ENCODE measurements around the gene MYBPHL. TPM values are rescaled to one million over a fixed set of nuclear protein-coding genes. Genes with fewer than 3 reads are reported as not detected.

Gene MYBPHL
- total and polyA plus RNA-seq, 2 of the 13 experiments (the other 11 are each of a cell fraction or from before 2014, with no cell fraction given), result 3.7 to 3.8 TPM

DNA sequence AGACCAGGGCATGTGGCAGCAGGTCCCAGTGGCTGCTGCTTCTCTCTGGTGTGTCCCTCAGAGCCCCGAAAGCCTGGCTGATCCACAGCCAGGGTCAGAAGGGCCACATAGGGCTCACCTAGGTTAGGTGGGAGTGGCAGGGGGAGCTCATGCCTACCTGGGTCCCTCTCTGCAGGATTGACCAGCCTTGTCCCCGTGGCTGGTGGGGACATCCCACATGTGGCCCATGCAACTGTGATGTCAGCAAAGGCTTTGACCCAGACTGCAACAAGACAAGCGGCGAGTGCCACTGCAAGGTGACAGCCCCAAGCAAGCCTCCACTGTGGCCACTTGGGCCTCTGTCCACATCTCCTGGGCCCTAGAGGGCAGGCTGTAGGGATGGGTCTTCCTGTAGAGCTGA, 41.8 kb downstream of the MYBPHL start:
- Histone ChIP-seq H3K36me3 (replicated peaks in 1 of 2; ENCODE audit: control insufficient read depth in 1 of 2, insufficient read depth in 2 of 2, low read length in 2 of 2) (peaks cover 3 to 8% of the 10 kb centered on the region in 2 experiments; a peak in 3 of 5 replicates), H2AFZ (ENCODE audit: low read length) (no peak overlapping the region), H3K9me3 (ENCODE audit: low read length) (no peaks in the 10 kb centered on the region), H3K27me3 (ENCODE audit: control insufficient read depth in 1 of 2, insufficient read depth in 2 of 2, low read length in 2 of 2) (no peaks in the 10 kb centered on the region), H3K9ac (ENCODE audit: insufficient read depth, low read depth, low read length) (no peak overlapping the region), H3K4me2 (ENCODE audit: low read depth, low read length) (no peak overlapping the region), H3K27ac (ENCODE audit: extremely low read length, insufficient read depth, low read length) (no peak overlapping the region), H3K79me2 (ENCODE audit: insufficient read depth, low read length) (no peaks in the 10 kb centered on the region), H3K4me1 (ENCODE audit: insufficient read depth, low read length) (no peaks in the 10 kb centered on the region), H4K20me1 (ENCODE audit: insufficient read depth, low read length) (no peaks in the 10 kb centered on the region), H3K4me3 (replicated peaks in 1 of 3; ENCODE audit: insufficient read depth in 1 of 3, low read depth in 2 of 3, low read length in 3 of 3) (no peak overlapping the region)
- FAIRE-seq (no peak), DNase-seq (ENCODE audit: low spot score) (no peak), ATAC-seq (no peak)
- WGBS (ENCODE audit: low lambda C conversion rate), result 100% methylated on average over 1 of the region's 4 CpGs
- POLR2A ChIA-PET, result interaction anchor here (1.8 kb wide), 1 partner anchor 133 kb away, joined by 6 read pairs; the partner anchor contains the start of gene SORT1
- no TSS peak for BruUV-seq (replicated peaks)
- no peak for TF ChIP-seq JARID2 (CRISPR knock-in tag; IDR thresholded peaks at IDR 0.05; ENCODE audit: insufficient replicate concordance)
- no peak for TF ChIP-seq HMG20B (CRISPR knock-in tag; conservative IDR thresholded peaks at IDR 0.05)
- TF ChIP-seq ZFP41 (CRISPR knock-in tag; IDR thresholded peaks at IDR 0.05; ENCODE audit: borderline replicate concordance), result no peak
- TF ChIP-seq ZNF337 (CRISPR knock-in tag; IDR thresholded peaks at IDR 0.05; ENCODE audit: borderline replicate concordance, low read depth), result no peak
- TF ChIP-seq ZFP36L1 (CRISPR knock-in tag; IDR thresholded peaks at IDR 0.05), result no peak
- no peak for TF ChIP-seq ZNF30 (CRISPR knock-in tag; IDR thresholded peaks at IDR 0.05)
- TF ChIP-seq, protein P1, sequence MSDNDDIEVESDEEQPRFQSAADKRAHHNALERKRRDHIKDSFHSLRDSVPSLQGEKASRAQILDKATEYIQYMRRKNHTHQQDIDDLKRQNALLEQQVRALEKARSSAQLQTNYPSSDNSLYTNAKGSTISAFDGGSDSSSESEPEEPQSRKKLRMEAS (IDR thresholded peaks at IDR 0.05), result no peak
- no peak for TF ChIP-seq ZNF816 (CRISPR knock-in tag; IDR thresholded peaks at IDR 0.05; ENCODE audit: borderline replicate concordance)
- TF ChIP-seq MTF2 (CRISPR knock-in tag; IDR thresholded peaks at IDR 0.05; ENCODE audit: borderline replicate concordance), result no peak
- no peak for TF ChIP-seq ZNF615 (CRISPR knock-in tag; IDR thresholded peaks at IDR 0.05; ENCODE audit: borderline replicate concordance)
- TF ChIP-seq PLSCR1 (CRISPR knock-in tag; IDR thresholded peaks at IDR 0.05; ENCODE audit: borderline replicate concordance), result no peak
- TF ChIP-seq KAT2B (IDR thresholded peaks at IDR 0.05; ENCODE audit: borderline replicate concordance, low read depth, low read length), result no peak
- CTCF ChIA-PET (ENCODE audit: low intra/inter-chr PET ratio, low total read pairs), result interaction anchor here (3.0 kb wide), 1 partner anchor 134 kb away, joined by 76 read pairs; the partner anchor contains the start of gene SORT1
- in situ Hi-C loops (cut with HindIII; ENCODE audit: extremely low pct_ligation_motif_present, low pct_unique_long_range_greater_than_20kb), result loop anchor here (10.0 kb wide), 1 partner anchor 270 kb away; the partner anchor contains the start of gene GPR61
- intact Hi-C loops (cut with micrococcal nuclease; ENCODE audit: unreplicated experiment), result no loop called here
